HT-29 (cell line): ENCODE data around the gene ACIN1. TPM values are rescaled to one million over a fixed set of nuclear protein-coding genes. Genes with fewer than 3 reads are reported as not detected.
A peak's percentile ranks its signal among the peaks of the same experiment; 100 is the strongest.

Experiments
- DNase-seq: peaks from one replicate; pipeline ENCODE4 v3.0.0-alpha.2; 2015; ENCODE audit warnings: low spot score
- total RNA-seq: library from RNA; depleted of rRNA; stranded (reverse); fragments of >200 nt; shearing (Covaris generic); gene quantifications from 2 replicates; pipeline ENCODE4 v1.2.3, GENCODE V29; 2014

ACIN1 gene
- total RNA-seq, 1 experiment from 2014 or later = 59.1 TPM

DNA sequence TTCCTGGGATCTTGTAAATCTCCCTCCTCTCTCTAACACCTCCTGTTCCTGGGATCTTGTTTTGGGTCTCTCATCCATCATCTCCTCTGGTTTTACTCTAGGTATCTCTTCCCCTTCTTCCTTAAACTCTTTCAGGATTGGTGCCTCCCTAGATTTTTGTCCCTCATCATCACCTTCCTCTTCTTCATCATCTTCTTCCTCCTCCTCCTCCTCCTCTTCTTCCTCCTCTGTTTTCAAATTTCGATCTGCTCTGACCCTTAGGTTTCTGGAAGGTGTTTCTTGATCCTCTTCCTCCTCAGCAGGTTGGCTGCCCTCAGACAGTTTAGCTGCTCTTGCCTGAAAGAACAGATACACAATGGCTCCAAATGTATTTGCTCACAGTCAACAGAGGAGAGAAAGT, 14.5 kb downstream of the ACIN1 start:
- no peak for DNase-seq

DNA sequence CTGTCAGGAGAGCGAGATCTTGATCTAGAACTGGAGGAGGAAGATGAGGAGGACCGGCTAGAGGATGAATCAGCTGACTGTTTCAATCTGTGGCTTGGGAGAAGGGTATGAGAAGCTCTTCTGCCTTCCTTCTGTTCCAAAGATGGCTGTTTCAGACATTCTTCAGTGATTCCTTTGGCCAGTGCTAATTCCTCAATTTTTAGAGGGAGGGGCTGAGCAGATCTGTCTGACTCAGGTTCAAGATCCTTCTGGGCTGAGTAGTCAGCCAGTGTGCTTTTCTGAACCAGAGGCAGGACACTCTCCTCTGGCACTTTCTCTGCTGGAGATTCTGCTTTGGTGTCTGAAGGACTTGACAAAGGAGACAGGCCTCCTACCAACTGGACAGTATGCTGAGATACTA, 15.2 kb downstream of the ACIN1 start:
- DNase-seq = no peak

DNA sequence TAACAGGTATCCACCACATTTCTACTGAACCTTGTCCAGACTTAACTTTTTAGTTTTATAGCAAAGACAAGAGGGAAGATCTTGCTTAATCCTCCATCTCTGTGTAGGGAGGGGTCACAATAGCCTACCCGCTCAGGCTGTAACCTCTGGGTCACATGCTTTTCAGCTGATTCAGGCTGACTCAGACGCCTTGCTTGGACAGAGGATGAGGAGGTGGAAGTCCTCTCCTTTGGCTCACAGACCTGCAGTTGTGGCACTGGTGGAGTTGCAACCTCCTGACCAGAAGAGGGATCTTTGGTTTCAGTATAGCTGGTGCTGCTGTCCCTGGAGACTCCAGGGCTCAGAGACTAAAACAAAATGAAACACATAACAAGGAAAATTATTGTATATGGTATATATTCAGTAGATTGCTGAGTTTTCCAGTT, 16.2 kb downstream of the ACIN1 start:
- peak; percentile 19 for DNase-seq

DNA sequence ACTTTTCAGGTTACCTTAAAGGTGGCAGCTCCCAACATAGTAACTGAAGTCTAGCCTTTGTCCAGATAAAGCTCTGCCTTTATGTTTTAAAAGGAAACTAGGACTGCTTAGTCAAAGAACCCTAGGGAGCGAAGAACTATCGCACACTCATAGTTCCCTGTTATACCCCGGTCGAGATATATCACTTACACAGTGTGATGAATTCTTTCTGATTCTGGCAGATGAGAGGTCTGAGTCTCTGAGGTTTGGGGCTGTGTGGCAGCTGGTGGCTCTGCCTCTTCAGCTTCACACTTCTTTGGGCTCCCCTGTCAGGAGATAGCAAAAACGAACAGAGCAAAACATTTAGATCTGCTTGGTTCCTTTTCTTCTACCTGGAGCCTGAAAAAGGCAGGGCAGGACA, 17.0 kb downstream of the ACIN1 start:
- no peak for DNase-seq

DNA sequence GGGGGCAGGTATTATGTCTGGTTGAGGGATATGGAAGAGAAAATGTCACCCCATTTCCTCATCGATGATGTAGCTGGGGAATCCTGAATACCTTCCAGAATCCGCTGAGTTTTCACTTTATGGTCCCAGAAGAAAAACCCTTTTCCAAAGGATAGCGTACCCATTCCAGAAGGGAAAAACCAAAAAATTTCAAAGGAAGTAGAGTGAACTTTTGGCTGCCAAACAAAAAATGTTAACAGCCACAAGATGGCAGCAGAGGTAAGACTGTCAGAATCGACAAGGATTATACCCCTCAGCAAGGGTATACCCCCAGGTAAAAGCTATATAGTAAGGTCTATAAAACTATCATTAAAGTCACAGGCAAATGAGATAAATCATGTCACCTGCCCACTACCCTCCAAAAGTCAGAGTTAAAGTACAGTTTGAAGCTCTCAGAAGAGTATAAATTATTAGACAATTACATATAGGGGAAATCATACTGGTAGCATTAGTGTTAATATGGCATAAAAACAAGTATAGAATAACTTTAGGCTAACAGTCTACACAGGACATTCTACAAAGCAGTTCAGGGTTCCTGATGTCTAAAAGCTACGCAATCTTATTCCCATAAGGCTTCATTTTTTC, 18.0 kb downstream of the ACIN1 start:
- DNase-seq = peak; percentile 30

DNA sequence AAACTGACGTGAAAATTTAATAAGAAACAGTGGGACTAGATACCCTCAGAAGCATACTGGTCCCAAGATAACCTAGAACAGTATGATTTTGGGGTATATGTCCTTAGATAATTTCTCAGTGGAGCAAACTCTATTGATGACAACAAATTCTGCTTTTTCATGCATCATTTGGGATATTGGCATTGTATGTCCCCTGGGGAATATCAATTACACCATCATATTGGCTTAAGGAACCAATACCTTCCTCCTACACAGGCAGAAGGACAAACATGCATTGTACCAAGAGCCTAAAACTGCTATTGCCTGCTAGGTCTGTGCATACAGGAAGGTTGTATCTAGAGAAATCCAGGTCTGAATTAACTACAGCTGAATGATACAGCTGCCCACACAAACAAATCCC, 20.0 kb downstream of the ACIN1 start:
- DNase-seq = no peak

DNA sequence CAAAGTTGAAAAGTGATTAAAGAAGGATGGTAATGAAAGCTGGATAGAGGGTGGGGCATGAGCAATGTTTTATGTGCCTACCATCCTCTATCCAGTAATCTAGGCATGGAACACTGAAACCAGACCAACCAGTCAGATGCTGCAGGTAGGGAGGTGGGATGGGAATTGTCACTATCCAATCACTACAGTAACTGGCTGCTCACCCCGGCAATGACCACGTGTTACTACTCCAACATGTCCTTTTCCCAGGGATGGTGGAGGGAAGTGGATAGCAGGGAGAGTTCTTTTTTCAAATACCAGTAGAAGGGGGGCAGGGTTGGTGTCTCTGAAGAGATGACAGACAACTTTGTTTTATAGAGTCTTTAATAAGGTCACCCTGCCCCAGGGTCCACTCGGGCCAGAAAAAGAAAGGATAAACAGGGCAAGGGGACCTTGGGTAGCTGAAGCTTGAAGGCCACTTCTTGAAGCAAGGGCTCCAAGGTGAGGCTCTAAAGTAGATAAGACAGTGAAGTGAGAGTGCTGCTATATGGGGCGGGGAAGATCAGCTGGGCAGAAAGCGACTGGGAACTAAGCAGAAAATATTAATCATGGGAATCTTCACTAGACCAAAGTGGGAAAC, 22.9 kb downstream of the ACIN1 start:
- DNase-seq = peak; percentile 59

DNA sequence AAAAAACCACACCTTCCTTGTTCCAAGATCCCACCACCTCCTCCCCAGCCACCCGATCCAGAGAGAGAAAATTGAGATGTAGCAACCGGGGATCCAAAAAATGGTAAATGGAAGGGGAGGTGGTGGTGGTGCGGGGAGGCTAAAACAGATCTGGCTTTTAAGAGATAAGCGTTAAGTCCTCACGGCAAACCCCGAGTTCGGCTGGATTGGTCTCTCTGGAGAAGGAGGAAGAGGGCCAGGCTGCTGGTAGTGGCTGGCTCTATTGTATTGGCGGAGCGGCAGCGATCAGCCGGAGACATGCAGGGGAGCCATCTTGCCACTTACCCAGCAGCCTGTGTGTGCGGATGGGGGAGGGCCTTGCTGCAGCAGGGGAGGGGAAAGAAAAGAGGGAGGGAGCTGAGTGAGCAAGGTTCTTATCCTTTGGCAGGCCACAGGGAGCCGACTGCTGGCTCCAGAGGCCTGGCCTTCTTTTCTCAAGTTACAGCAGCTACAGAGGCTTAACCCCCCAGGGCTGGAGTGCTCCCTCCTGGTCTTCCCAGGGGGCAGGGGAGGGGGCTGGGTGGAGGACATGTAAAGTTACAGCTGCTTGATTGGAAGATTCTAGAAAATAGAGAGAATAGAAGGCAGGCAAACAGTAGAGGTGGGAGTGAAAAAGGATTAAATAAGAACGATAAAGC, 23.6 kb downstream of the ACIN1 start:
- peak; percentile 68 for DNase-seq

DNA sequence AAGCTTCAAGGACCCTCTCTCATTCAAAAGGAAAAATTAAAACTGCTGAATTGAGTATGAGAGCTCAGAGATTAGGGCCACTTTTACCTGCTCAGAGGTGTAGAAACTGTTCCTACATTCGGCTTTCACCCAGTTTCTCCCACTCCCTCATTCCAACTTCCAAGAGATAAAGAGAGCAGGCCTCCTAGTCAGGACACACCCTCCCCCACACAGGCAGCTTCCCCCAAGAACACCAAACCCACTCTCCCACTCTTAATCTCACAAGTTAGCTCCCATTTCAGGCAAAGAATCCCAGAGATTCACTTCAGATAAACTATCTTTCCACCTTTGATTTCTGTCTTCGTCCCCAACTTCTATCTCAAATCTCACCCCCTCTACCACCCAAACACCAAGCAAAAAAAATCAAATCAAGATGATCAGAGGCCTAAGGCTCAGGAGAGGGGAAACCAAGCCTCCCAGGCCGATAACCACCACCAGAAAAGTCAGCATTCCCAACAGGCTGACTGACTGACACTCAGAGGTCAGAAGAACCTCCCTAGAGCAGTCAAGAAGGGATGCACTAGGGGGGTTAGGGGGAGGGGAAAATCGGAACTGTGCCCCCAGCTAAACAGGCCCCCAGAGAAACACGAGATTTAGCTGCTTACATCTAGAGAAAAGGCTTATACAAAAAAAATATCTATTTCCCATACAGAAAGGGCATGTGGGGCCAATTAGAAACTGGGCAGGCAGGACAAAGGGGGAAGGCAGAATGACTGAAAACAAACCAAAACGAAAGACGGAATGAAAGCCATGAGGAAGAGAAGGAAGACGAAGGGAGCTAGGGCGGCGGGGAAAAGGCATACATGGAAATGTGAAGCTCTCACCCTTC, 24.4 kb downstream of the ACIN1 start:
- no peak for DNase-seq

DNA sequence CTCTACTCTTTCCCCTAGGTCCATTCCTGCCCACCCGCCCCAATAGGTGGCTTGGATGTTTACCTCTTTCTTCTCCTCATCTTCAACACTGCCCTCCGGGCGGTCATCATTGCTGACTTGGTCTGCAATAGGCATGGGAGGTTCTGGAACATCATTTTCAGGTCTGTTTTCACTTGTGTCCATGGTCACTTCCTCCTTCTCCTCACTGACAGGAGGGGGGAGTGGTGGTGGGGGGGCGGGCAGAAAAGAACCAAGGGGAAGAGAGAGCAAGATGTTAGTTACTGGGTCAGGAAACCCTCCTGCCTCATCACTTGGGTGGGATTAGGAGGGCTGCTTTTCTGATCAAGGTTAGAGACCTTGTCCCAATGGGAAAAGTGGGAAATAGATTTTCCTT, 25.5 kb downstream of the ACIN1 start:
- DNase-seq = no peak

DNA sequence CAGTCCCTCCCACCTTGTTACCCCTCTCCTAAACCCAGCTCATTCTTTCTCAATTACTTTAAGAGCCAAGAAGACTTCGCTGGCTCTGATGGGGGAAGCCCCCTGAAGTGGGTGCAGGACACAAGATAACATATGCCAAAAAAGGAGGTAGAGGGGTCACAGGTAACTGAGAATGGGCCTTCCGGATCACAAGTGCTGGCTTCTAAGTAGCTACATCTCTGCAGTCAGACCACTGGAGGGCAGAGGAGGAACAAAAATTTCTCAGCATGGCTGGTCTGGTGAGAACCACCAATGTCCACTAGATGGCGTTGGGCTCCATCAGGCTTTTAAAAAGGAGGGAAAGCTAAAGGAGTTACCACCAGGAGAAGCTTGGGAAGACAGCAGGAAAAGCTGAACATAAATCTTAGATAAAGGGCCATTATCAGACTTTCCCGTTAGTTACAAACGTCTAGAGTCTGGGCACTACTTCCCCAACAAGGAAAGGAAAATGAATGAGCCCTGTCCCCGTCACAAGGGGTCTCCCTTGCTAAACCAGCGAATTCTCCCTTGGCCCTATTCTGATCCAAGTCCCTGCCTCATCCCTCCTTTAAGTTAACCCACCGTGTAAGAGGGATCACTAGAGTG, 26.0 kb downstream of the ACIN1 start:
- DNase-seq = peak; percentile 93

DNA sequence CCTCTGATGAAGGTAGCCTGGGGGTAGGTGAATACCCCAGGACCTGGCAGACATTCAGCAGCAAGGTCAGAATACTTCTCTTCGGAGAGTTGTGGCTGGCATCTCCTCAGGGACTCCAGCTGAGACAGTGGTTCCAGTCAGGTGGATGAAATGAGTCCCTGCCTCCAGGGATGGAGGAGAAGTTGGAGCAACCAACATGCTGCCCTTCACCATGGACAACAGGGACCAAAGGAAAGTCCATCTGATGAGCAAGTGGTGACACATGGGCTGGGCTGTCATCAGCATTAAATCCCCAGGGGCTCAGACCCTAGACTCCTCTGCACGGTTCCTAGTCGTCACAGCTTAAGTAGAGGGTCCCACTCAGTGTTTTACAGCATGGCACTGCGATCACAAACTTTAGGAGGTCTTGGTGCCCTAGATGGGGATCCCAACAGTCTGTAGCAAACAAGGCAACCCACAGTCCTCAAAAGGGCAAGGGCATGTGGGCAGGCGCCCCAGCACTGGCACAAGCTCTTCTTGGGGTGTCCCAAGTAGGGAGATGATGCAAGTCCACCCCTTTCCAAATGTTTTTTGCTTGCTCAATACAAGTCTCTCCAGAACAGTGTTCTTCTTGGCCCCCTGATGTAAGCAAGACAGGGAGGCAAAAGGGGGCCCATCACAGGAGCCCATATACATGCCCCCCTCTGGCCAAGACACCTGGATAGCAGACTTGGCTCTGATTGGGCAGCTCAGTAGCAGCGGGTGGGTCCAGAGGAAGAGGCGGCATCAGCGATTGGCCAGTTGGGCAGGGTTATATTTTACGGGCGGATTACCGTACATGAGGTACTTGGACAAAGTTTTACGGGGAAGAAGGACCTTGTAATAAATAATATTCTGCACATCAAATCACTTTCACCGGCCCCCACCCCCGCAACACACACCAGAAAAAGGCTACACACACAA, 26.8 kb downstream of the ACIN1 start:
- no peak for DNase-seq

DNA sequence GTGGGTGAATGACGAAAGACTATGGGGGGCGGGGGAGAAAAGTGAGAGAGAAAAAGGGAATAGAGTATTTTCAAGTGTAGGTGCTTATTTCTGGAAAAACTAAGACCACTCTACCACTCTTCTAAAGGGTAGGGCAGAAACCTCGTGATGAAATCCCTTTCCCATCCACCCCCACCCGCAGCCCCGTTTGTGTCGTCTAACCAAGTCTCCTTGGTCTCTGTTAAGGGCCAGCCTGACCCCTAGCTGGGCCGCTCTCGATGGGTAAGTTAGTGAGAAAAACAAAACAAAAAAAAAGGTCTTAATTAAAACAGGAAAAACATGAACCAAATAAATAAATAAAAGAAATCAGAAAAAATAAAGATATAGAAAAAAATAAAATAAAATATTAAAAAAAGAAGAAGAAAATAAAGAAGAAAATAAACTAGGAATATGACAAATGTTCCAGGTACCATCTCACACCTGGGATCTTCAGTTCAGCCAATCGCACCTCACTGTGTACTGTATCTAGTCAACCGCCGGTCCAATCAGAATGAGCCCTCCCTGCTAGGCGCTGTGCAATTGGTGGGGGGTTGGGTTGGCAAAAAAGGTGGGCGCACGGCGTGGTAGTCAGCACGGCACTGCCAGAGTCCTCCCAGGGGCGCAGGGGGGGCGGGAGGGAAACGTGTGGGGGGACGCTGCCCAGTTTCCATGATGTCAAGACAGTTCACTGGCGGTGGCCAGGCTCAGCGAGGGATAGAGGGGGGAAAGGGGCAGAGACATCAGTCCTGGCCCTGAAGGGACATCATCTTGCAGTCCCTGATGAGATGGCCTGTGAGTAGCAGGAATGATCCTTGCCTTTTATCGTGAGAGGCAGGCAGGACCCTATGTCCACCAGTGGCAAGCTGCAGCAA, 27.8 kb downstream of the ACIN1 start:
- no peak for DNase-seq

DNA sequence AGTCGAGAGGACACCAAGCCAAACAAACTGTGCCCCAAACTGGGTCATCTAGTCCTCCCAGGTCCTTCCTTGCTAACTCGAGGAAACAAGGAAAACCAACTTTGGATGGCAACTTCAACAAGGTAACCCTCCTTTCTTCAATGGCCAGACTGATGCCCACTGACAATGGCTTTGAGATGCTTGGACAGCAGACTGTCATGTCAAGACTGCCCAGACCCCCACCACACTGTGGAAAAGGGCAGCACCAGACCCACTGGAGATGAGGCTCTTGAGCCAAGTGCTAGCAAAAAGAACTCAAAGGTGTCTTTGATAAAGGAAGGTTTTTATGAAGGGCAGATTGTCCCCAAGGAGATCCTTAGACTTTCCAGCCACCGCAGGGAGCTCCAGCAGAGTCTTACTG, 28.6 kb downstream of the ACIN1 start:
- DNase-seq = no peak

DNA sequence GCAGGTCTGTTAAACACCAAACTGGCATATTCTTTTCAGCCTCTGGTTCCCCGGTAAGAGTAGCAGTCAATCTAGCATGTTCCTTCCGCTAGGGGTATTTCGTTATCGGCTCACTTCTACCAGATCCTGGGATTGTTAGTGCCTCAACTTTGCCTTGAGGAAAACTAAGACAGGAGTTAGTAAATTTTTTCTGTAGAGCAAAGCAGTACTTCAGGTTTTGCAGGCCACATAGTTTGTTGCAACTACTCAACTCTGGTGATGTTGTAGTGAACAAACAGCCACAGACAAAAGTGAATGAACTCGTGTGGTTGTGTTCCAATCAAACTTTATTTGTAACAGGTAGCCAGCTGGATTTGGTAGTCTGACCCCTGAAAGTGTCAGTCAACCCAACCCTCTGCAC, 31.3 kb downstream of the ACIN1 start:
- DNase-seq = no peak

DNA sequence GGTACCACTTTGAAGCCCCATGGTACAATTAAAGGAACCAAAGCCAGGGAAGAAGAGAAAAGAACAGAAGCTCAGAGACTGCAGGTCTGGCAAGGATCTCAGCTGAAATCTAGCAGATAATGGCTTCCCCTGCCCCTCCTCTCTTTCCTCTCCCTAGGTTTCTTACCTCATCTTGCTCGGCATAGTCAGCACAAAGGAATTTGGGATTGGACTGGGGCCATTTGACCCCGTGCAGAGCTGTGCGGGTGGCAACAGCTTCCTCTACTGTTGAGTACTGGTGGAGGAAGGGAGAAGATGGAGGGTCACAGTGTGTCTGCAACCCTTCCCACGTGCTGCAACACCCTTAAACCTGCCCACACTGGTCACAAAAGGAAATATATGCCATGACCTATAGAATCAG, 32.9 kb downstream of the ACIN1 start:
- DNase-seq = peak; percentile 42

DNA sequence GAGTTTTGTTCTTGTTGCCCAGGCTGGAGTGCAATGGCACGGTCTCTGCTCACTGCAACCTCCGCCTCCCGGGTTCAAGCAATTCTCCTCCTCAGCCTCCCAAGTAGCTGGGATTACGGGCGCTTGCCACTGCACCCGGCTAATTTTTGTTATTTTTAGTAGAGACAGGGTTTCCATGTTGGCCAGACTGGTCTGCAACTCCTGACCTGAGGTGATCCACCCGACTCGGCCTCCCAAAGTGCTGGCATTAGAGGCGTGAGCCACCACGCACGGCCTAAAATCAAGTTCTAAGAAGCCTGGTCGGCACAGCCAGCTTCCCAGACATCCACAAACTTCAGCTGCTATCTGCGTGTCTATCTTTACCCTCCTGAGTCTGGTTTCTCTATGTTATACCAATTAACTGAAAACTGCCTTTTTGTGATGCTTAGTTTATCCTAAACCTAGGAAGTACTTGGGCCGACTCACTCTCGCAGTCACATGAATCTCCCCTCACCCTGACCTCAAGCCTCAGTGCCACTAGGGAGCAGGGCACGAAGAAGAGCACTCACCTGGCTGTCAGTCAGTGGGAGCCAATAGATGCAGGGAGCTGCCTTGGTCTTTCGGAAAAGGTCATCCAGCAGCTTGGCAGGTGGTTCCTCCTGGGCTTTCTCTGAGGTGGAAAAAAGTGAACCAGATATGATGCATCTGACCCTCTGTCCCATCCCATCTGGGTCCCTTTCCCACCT, 34.2 kb downstream of the ACIN1 start:
- no peak for DNase-seq

DNA sequence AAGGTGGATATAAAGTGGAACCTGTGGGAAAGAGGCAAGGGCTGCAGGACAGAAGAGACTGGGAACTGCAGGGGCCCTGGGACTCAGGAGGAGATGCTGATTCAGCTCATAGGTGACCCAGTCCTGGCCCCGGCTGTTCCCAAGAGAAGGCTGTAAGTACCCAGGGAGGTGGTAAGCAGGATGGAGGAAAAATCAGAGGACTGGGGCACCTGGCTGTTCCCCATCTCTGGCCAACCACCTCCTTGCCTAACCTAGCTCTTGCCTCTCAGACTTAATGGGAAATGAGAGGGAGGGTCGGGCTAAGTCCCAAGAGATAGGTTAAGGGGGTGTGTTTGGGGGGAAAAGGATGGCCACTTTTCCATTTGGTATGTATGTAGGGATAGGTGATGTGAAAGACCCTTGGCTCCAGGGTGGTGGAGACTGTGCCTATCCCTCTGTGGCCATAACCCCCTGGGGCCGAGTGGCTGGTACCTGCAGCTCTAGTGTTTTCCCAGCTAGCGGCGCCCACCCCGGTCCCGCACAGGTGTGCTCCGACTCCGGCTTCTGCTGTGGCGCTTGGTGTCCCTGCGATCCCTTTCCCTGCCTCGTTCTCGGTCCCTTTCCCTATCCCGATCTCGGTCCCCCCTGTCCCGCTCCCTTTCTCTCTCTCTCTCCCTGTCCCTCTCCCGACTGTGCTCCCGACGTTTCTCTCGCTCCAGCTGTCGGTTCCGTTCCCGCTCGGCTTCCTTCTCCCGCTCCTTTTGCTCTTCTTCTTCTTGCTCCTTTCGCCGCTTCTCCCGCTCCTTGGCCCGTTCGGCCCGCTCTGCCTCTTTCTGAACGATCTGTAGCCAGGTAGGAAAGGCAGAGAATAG, 36.1 kb downstream of the ACIN1 start:
- no peak for DNase-seq
